Glutamatergic neuron (in vitro differentiated cells): ENCODE results near the gene CDK18. TPM values are rescaled to one million over a fixed set of nuclear protein-coding genes. Genes with fewer than 3 reads are reported as not detected.

Experiments used
- DNase-seq: peaks from one replicate; pipeline ENCODE4 v3.0.0; 2022
- H3K27ac Mint-ChIP-seq: one replicate; pipeline ENCODE4 v1.8.0; 2020; ENCODE audit warnings: mild to moderate bottlenecking, mixed read lengths, inconsistent platforms; ENCODE audit not compliant: unreplicated experiment
- H3K27me3 Mint-ChIP-seq: one replicate; pipeline ENCODE4 v1.8.0; 2020; ENCODE audit warnings: mild to moderate bottlenecking, moderate library complexity, mixed read lengths, inconsistent platforms; ENCODE audit not compliant: unreplicated experiment
- H3K36me3 Mint-ChIP-seq: one replicate; pipeline ENCODE4 v1.8.0; 2020; ENCODE audit warnings: mild to moderate bottlenecking, mixed read lengths, inconsistent platforms; ENCODE audit not compliant: unreplicated experiment
- H3K4me1 Mint-ChIP-seq: one replicate; pipeline ENCODE4 v1.8.0; 2020; ENCODE audit warnings: mild to moderate bottlenecking, low read depth, mixed read lengths, inconsistent platforms; ENCODE audit not compliant: unreplicated experiment
- H3K4me3 Mint-ChIP-seq: one replicate; pipeline ENCODE4 v1.8.0; 2020; ENCODE audit warnings: mild to moderate bottlenecking, mixed read lengths, inconsistent platforms; ENCODE audit not compliant: unreplicated experiment
- H3K9me3 Mint-ChIP-seq: one replicate; pipeline ENCODE4 v1.8.0; 2020; ENCODE audit warnings: mild to moderate bottlenecking, moderate library complexity, mixed read lengths, inconsistent platforms; ENCODE audit not compliant: unreplicated experiment
- CTCF ChIP-seq: fragments of 200-600 bp; sonication (generic); IDR thresholded peaks from one replicate; pipeline ENCODE4 v1.5.0; 2021; ENCODE audit not compliant: partially characterized antibody, unreplicated experiment
- total RNA-seq: library from RNA; stranded (reverse); fragmentation: NEBNext Ultra II Directional; extraction: Animal tissue kit (Norgen Biotek cat#: 25700); gene quantifications from one replicate; pipeline ENCODE4 v1.2.1, GENCODE V29; 2021; ENCODE audit not compliant: unreplicated experiment

CDK18 gene
- total RNA-seq, 1 donor from 2014 or later = 1.7 TPM

- Mint-ChIP-seq H3K4me1 (peaks cover 15% of the 10 kb centered on the region), H3K27me3 (peaks cover 2% of the 10 kb centered on the region), H3K4me3 (no peak overlapping the region)
Observed at GRCh38 chr1:205492201-205492667, 12.2 kb upstream of the CDK18 start.

GRCh38 chr1:205492774-205493173, 11.7 kb upstream of the CDK18 start:
- no peak for DNase-seq
- Mint-ChIP-seq H3K27ac (no peak overlapping the region), H3K27me3 (peaks cover 2% of the 10 kb centered on the region), H3K4me3 (no peak overlapping the region), H3K4me1 (peaks cover 15% of the 10 kb centered on the region), H3K36me3 (no peaks in the 10 kb centered on the region), H3K9me3 (no peaks in the 10 kb centered on the region)
- no peak for TF ChIP-seq CTCF

More at GRCh38 chr1:205492201-205492667, 12.2 kb upstream of the CDK18 start:
- Mint-ChIP-seq H3K9me3 (no peaks in the 10 kb centered on the region), H3K36me3 (no peaks in the 10 kb centered on the region), H3K27ac (no peak overlapping the region)
- no peak for TF ChIP-seq CTCF
- DNase-seq = no peak

- Mint-ChIP-seq H3K4me3 (no peak overlapping the region), H3K9me3 (no peaks in the 10 kb centered on the region), H3K4me1 (peaks cover 15% of the 10 kb centered on the region), H3K36me3 (no peaks in the 10 kb centered on the region), H3K27ac (no peak overlapping the region), H3K27me3 (peaks cover 2% of the 10 kb centered on the region)
- TF ChIP-seq CTCF = no peak
- no peak for DNase-seq
Observed at GRCh38 chr1:205493241-205494085, 11.0 kb upstream of the CDK18 start.

GRCh38 chr1:205494115-205494514, 10.4 kb upstream of the CDK18 start:
- Mint-ChIP-seq H3K27me3 (peaks cover 5% of the 10 kb centered on the region), H3K27ac (no peak overlapping the region), H3K36me3 (no peaks in the 10 kb centered on the region), H3K4me3 (no peak overlapping the region), H3K9me3 (no peaks in the 10 kb centered on the region), H3K4me1 (peaks cover 15% of the 10 kb centered on the region)
- no peak for DNase-seq
- no peak for TF ChIP-seq CTCF

- no peaks in the 10 kb centered on the region for H3K9me3 Mint-ChIP-seq
- peaks cover 16% of the 10 kb centered on the region for H3K4me1 Mint-ChIP-seq
- DNase-seq = no peak
- H3K27me3 Mint-ChIP-seq = peaks cover 5% of the 10 kb centered on the region
- H3K27ac Mint-ChIP-seq = peak overlapping the region; percentile 8
- no peak overlapping the region for H3K4me3 Mint-ChIP-seq
- H3K36me3 Mint-ChIP-seq = no peaks in the 10 kb centered on the region
- no peak for TF ChIP-seq CTCF
Observed at GRCh38 chr1:205495237-205495823, 9.1 kb upstream of the CDK18 start.
